GM18909 (cell line): ENCODE measurements around the gene PDE12.
"Not testable (repeated sequence)": the region's sequence is repeated elsewhere in the genome, so short reads cannot be mapped to it uniquely, and the experiment has no call there.

ENCODE experiments used
- ATAC-seq: cut with Tn5 transposase; IDR thresholded peaks from one replicate; pipeline ENCODE4 v1.9.1; 2021; ENCODE audit warnings: mild to moderate bottlenecking; ENCODE audit not compliant: unreplicated experiment, poor library complexity

PDE12 gene

GRCh38 chr3:57583544-57583943 is 27.5 kb downstream of the PDE12 start:
- ATAC-seq, result no peak

- no peak for ATAC-seq
Observed at GRCh38 chr3:57586778-57587177, 30.7 kb downstream of the PDE12 start.

GRCh38 chr3:57587905-57588304 is 31.8 kb downstream of the PDE12 start:
- ATAC-seq, result no peak

GRCh38 chr3:57592306-57592705 is 36.2 kb downstream of the PDE12 start:
- no peak for ATAC-seq

GRCh38 chr3:57594144-57594543 is 38.1 kb downstream of the PDE12 start:
- ATAC-seq, result no peak

GRCh38 chr3:57594576-57594975 is 38.5 kb downstream of the PDE12 start:
- no peak for ATAC-seq

GRCh38 chr3:57596495-57597126 is 40.5 kb downstream of the PDE12 start:
- no peak for ATAC-seq

- peak; percentile 95 for ATAC-seq
Observed at GRCh38 chr3:57597127-57597923, 41.3 kb downstream of the PDE12 start, which contains the start of gene ARF4. Gene ARF4, minus strand, starts transcription at chr3:57597344. Its CDS starts 204 bp downstream, at chr3:57597140.

GRCh38 chr3:57598765-57599360 is 42.8 kb downstream of the PDE12 start:
- no peak for ATAC-seq

GRCh38 chr3:57600195-57600594 is 44.1 kb downstream of the PDE12 start:
- ATAC-seq, result no peak

GRCh38 chr3:57604971-57605370 is 48.9 kb downstream of the PDE12 start:
- ATAC-seq, result no peak

- no peak for ATAC-seq
Observed at GRCh38 chr3:57605683-57606082, 49.6 kb downstream of the PDE12 start.

- not testable (repeated sequence) for ATAC-seq
Observed at GRCh38 chr3:57611870-57612269, 55.8 kb downstream of the PDE12 start.

- ATAC-seq, result no peak
Observed at GRCh38 chr3:57616233-57616632, 60.2 kb downstream of the PDE12 start.
